Suprapubic skin (tissue), 4 donors: ENCODE data around the gene USP15.

Experiments
- EP300 ChIP-seq: sonication (generic); formaldehyde crosslinking; IDR thresholded peaks from one replicate; pipeline ENCODE4 v1.6.1; 2017; ENCODE audit warnings: antibody characterized with exemption
- POLR2AphosphoS5 ChIP-seq, 3 donors: sonication (generic); formaldehyde crosslinking; IDR thresholded peaks; one replicate each; pipeline ENCODE4 v1.6.1; 2017; ENCODE audit warnings: antibody characterized with exemption in 3 of 3

- TF ChIP-seq EP300: no peak
- no peak for TF ChIP-seq POLR2AphosphoS5 (IDR thresholded peaks at IDR 0.05)
Measured at GRCh38 chr12:62292761-62293344, 32.6 kb downstream of the USP15 start.
